HEK293 (cell line): ENCODE measurements around the gene VPS35L.
A peak's percentile ranks its signal among the peaks of the same experiment; 100 is the strongest.

ENCODE experiments used
- CTCF ChIA-PET: fragments of 350-600 bp; formaldehyde crosslinking; extraction: SDS; loops from one replicate; lab custom pipeline; 2021; ENCODE audit warnings: antibody characterized with exemption; lab: Yijun Ruan, JAX
- POLR2A ChIA-PET: fragments of 300-600 bp; formaldehyde crosslinking; extraction: SDS; loops from one replicate; lab custom pipeline; 2020; ENCODE audit warnings: antibody characterized with exemption, inconsistent platforms; lab: Yijun Ruan, JAX
- H3K27ac ChIP-seq: fragments of 200-500 bp; sonication (Bioruptor generic); 2 replicates; pipeline ENCODE4 v1.5.1; 2014; ENCODE audit warnings: low read depth, low read length, control low read depth, inconsistent platforms; ENCODE audit errors: extremely low read depth
- H3K36me3 ChIP-seq, 2 experiments: fragments of 200-500 bp in 1 of 2; sonication (Bioruptor generic) in 1 of 2; 1 replicate in 1 of 2; 2 replicates in 1 of 2; pipeline ENCODE4 v1.5.1; 2014 to 2017; ENCODE audit warnings: inconsistent platforms in 2 of 2, low read length in 2 of 2; ENCODE audit not compliant: control insufficient read depth in 2 of 2, insufficient read depth in 1 of 2
- H3K4me1 ChIP-seq: fragments of 200-500 bp; sonication (Bioruptor generic); 2 replicates; pipeline ENCODE4 v1.5.1; 2014; ENCODE audit warnings: mild to moderate bottlenecking, low read length, inconsistent platforms; ENCODE audit not compliant: control insufficient read depth, insufficient read depth
- H3K4me3 ChIP-seq: 2 replicates; pipeline ENCODE4 v1.5.1; 2011; ENCODE audit warnings: low read depth, mild to moderate bottlenecking, control low read depth, low read length, moderate library complexity
- H3K9me3 ChIP-seq: fragments of 200-500 bp; sonication (Bioruptor generic); 2 replicates; pipeline ENCODE4 v1.5.1; 2014; ENCODE audit warnings: low read depth, low read length, inconsistent platforms; ENCODE audit not compliant: control insufficient read depth, insufficient read depth
- FEZF1 ChIP-seq: fragments of 450-650 bp; formaldehyde crosslinking; IDR thresholded peaks from 2 replicates; pipeline ENCODE4 v1.5.1; 2016; ENCODE audit warnings: missing biosample characterization, missing genetic modification characterization
- ZBTB1 ChIP-seq: fragments of 450-650 bp; formaldehyde crosslinking; IDR thresholded peaks from 2 replicates; pipeline ENCODE4 v1.5.1; 2016; ENCODE audit warnings: missing biosample characterization, missing genetic modification characterization
- ZBTB48 ChIP-seq: fragments of 450-650 bp; formaldehyde crosslinking; IDR thresholded peaks from 2 replicates; pipeline ENCODE4 v1.5.1; 2016; ENCODE audit warnings: missing biosample characterization, missing genetic modification characterization
- ZNF10 ChIP-seq: fragments of 450-650 bp; formaldehyde crosslinking; IDR thresholded peaks from 2 replicates; pipeline ENCODE4 v1.5.1; 2017; ENCODE audit warnings: missing biosample characterization, missing genetic modification characterization
- ZNF146 ChIP-seq: fragments of 450-650 bp; formaldehyde crosslinking; IDR thresholded peaks from 2 replicates; pipeline ENCODE4 v1.5.1; 2016; ENCODE audit warnings: missing biosample characterization, missing genetic modification characterization
- ZNF202 ChIP-seq: fragments of 450-650 bp; formaldehyde crosslinking; IDR thresholded peaks from 2 replicates; pipeline ENCODE4 v1.5.1; 2016; ENCODE audit warnings: missing biosample characterization, missing genetic modification characterization, borderline replicate concordance
- ZNF391 ChIP-seq: fragments of 450-650 bp; formaldehyde crosslinking; IDR thresholded peaks from 2 replicates; pipeline ENCODE4 v1.5.1; 2016; ENCODE audit warnings: low read depth, missing biosample characterization, missing genetic modification characterization, borderline replicate concordance
- ZNF423 ChIP-seq: fragments of 450-650 bp; formaldehyde crosslinking; IDR thresholded peaks from 2 replicates; pipeline ENCODE4 v1.5.1; 2016; ENCODE audit warnings: missing biosample characterization, missing genetic modification characterization
- ZNF521 ChIP-seq: fragments of 450-650 bp; formaldehyde crosslinking; IDR thresholded peaks from 2 replicates; pipeline ENCODE4 v1.5.1; 2017; ENCODE audit warnings: missing biosample characterization, mild to moderate bottlenecking, missing genetic modification characterization
- ZNF555 ChIP-seq: fragments of 450-650 bp; formaldehyde crosslinking; conservative IDR thresholded peaks from 2 replicates; pipeline ENCODE4 v1.5.1; 2017; ENCODE audit warnings: missing biosample characterization, mild to moderate bottlenecking, missing genetic modification characterization, inconsistent platforms
- ZNF558 ChIP-seq: fragments of 450-650 bp; formaldehyde crosslinking; IDR thresholded peaks from 2 replicates; pipeline ENCODE4 v1.5.1; 2016; ENCODE audit warnings: missing biosample characterization, missing genetic modification characterization
- ZNF610 ChIP-seq: fragments of 450-650 bp; formaldehyde crosslinking; IDR thresholded peaks from 2 replicates; pipeline ENCODE4 v1.5.1; 2016; ENCODE audit warnings: missing biosample characterization, missing genetic modification characterization, borderline replicate concordance
- ZNF623 ChIP-seq: fragments of 450-650 bp; formaldehyde crosslinking; IDR thresholded peaks from 2 replicates; pipeline ENCODE4 v1.5.1; 2016; ENCODE audit warnings: missing biosample characterization, missing genetic modification characterization
- ZNF626 ChIP-seq: fragments of 450-650 bp; sonication (Bioruptor Pico); formaldehyde crosslinking; IDR thresholded peaks from 2 replicates; pipeline ENCODE4 v1.5.1; 2018; ENCODE audit warnings: missing biosample characterization, missing genetic modification characterization, inconsistent platforms
- ZNF660 ChIP-seq: fragments of 450-650 bp; IDR thresholded peaks from 2 replicates; pipeline ENCODE4 v1.5.1; 2018; ENCODE audit warnings: missing biosample characterization, mild to moderate bottlenecking, missing genetic modification characterization
- ZNF664 ChIP-seq: fragments of 450-650 bp; formaldehyde crosslinking; IDR thresholded peaks from 2 replicates; pipeline ENCODE4 v1.5.1; 2016; ENCODE audit warnings: missing biosample characterization, missing genetic modification characterization
- ZNF776 ChIP-seq: fragments of 450-650 bp; formaldehyde crosslinking; IDR thresholded peaks from 2 replicates; pipeline ENCODE4 v1.5.0; 2017; ENCODE audit warnings: missing biosample characterization, missing genetic modification characterization, borderline replicate concordance
- ZNF777 ChIP-seq: fragments of 450-650 bp; formaldehyde crosslinking; IDR thresholded peaks from 2 replicates; pipeline ENCODE4 v1.5.1; 2017; ENCODE audit warnings: missing biosample characterization, missing genetic modification characterization, borderline replicate concordance
- TF ChIP-seq, protein P1 (sequence below): fragments of 450-650 bp; formaldehyde crosslinking; IDR thresholded peaks from 2 replicates; pipeline ENCODE4 v1.5.1; 2016; ENCODE audit warnings: missing biosample characterization, missing genetic modification characterization
- TF ChIP-seq, protein P2 (sequence below): fragments of 450-650 bp; formaldehyde crosslinking; IDR thresholded peaks from 2 replicates; pipeline ENCODE4 v1.5.1; 2016; ENCODE audit warnings: missing biosample characterization, missing genetic modification characterization
- TF ChIP-seq, protein P3 (sequence below): fragments of 450-650 bp; formaldehyde crosslinking; conservative IDR thresholded peaks from 2 replicates; pipeline ENCODE4 v1.5.1; 2016; ENCODE audit warnings: low read depth, missing biosample characterization, missing genetic modification characterization
- TF ChIP-seq, protein P4 (sequence below): fragments of 450-650 bp; formaldehyde crosslinking; IDR thresholded peaks from 2 replicates; pipeline ENCODE4 v1.5.1; 2016; ENCODE audit warnings: missing biosample characterization, missing genetic modification characterization

The VPS35L gene

DNA sequence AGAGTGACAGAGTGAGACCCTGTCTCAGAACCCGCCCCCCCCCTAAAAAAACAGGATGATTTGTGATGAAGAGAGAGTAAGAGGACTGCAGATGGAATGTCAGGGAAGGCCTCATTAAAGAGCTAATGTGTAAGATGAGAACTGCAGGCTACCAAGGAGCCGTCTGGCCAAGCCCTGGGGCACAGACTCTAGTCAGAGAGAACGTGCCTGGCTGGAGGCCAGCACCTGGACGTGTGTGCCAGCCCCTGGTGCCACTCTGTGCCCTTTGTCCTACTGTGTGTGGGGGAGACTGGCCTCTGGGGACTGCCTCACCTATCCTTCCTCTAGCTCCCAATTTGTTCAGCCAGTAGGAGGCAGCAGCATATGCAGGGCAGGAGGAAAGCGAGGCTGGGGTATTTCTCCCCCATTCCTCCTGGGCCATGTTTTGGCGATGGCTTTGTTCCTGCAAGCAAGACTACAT, 125.4 kb downstream of the VPS35L start:
- ChIA-PET POLR2A (no interaction called here), CTCF (interaction anchor here (0.6 to 1.3 kb wide), 5 partner anchors 9 to 79 kb away, joined by 3 to 4 read pairs (median 4); no protein-coding TSS in a partner anchor)
- Histone ChIP-seq H3K9me3 (no peaks in the 10 kb centered on the region), H3K4me3 (no peak overlapping the region), H3K4me1 (no peaks in the 10 kb centered on the region), H3K27ac (no peak overlapping the region), H3K36me3 (peaks cover 12 to 30% of the 10 kb centered on the region in 2 experiments; a peak in 2 of 3 replicates)
- TF ChIP-seq ZNF626 (tag by site-specific recombination): no peak
- TF ChIP-seq ZNF555: no peak

DNA sequence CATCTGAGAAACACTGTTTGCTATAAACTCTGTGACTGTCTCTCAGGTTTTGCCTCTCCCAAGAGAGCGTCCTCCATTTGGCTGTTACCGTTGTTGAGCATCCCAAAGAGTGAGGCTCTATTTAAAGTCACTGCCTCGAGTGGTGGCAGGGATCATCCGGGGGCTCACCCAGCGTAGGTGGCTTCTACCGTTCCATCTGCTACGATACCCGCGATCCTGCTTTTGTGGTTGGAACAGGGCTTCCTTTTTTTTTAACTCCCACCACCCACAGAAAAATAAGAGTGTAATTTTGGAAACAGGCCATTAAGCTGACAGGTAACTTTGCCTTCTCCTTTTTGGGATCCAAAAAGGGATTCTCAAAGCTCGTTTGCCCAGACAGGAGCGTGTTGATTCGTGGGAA, 126.1 kb downstream of the VPS35L start:
- ChIA-PET CTCF (interaction anchor here (1.0 to 1.3 kb wide), 2 partner anchors 10 to 80 kb away, joined by 4 read pairs; no protein-coding TSS in a partner anchor), POLR2A (no interaction called here)
- H3K27ac ChIP-seq: no peak overlapping the region
- no peak for TF ChIP-seq ZNF391 (tag by site-specific recombination)
- TF ChIP-seq, protein P1, sequence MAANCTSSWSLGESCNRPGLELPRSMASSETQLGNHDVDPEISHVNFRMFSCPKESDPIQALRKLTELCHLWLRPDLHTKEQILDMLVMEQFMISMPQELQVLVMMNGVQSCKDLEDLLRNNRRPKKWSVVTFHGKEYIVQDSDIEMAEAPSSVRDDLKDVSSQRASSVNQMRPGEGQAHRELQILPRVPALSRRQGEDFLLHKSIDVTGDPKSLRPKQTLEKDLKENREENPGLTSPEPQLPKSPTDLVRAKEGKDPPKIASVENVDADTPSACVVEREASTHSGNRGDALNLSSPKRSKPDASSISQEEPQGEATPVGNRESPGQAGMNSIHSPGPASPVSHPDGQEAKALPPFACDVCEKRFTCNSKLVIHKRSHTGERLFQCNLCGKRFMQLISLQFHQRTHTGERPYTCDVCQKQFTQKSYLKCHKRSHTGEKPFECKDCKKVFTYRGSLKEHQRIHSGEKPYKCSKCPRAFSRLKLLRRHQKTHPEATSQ (tag by site-specific recombination): no peak
- no peak for TF ChIP-seq ZNF202 (tag by site-specific recombination)
- no peak for TF ChIP-seq ZNF777 (tag by site-specific recombination)
- no peak for TF ChIP-seq ZBTB48
- no peak for TF ChIP-seq ZNF776
- TF ChIP-seq, protein P2, sequence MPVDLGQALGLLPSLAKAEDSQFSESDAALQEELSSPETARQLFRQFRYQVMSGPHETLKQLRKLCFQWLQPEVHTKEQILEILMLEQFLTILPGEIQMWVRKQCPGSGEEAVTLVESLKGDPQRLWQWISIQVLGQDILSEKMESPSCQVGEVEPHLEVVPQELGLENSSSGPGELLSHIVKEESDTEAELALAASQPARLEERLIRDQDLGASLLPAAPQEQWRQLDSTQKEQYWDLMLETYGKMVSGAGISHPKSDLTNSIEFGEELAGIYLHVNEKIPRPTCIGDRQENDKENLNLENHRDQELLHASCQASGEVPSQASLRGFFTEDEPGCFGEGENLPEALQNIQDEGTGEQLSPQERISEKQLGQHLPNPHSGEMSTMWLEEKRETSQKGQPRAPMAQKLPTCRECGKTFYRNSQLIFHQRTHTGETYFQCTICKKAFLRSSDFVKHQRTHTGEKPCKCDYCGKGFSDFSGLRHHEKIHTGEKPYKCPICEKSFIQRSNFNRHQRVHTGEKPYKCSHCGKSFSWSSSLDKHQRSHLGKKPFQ (tag by site-specific recombination): no peak
- TF ChIP-seq ZNF10: no peak
- TF ChIP-seq ZNF664 (tag by site-specific recombination): no peak
- TF ChIP-seq ZNF623 (tag by site-specific recombination): no peak
- TF ChIP-seq ZNF423 (tag by site-specific recombination): no peak
- peaks cover 12 to 30% of the 10 kb centered on the region in 2 experiments; a peak in 2 of 3 replicates for H3K36me3 ChIP-seq
- H3K9me3 ChIP-seq: no peaks in the 10 kb centered on the region
- H3K4me3 ChIP-seq: no peak overlapping the region
- H3K4me1 ChIP-seq: no peaks in the 10 kb centered on the region

DNA sequence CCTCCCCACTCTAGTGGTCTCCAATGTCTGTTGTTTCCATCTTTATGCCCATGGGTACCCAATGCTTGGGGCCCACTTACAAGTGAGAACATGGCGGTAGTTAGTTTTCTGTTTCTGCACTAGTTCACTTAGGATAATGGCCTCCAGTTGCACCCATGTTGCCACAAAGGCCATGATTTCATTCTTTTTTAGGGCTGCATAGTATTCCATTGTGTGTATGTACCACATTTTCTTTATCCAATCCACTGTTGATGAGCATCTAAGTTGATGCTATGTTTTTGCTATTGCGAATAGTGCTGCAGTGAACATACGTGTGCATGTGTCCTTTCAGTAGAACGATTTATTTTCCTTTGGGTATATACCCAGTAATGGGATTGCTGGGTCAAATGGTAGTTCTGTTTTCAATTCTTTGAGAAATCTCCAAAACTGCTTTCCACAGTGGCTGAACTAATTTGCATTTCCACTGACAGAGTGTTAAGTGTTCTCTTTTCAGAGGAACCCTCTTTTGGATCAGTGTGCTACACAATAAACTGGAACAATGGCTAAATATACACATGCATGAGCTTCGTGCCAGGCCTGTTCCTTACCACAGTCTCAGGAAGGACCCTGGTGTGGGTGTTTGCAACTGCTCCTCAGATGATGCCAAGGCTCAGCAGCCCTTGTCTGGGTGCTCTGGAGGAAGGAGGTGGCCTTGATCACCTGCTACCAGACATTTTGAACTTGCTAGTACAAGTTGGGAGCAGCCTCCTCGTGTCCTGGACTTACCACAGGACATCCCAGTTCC, 128.1 kb downstream of the VPS35L start:
- H3K9me3 ChIP-seq: no peaks in the 10 kb centered on the region
- no peaks in the 10 kb centered on the region for H3K4me1 ChIP-seq
- H3K27ac ChIP-seq: no peak overlapping the region
- ChIA-PET CTCF (interaction anchor here (0.6 kb wide), 1 partner anchor 69 kb away, joined by 3 read pairs; no protein-coding TSS in a partner anchor), POLR2A (no interaction called here)
- H3K36me3 ChIP-seq: peaks cover 12 to 34% of the 10 kb centered on the region in 2 experiments; a peak in 2 of 3 replicates
- no peak overlapping the region for H3K4me3 ChIP-seq
- TF ChIP-seq ZNF146 (tag by site-specific recombination): peak; percentile 97
- no peak for TF ChIP-seq ZNF521 (tag by site-specific recombination)
- TF ChIP-seq, protein P3, sequence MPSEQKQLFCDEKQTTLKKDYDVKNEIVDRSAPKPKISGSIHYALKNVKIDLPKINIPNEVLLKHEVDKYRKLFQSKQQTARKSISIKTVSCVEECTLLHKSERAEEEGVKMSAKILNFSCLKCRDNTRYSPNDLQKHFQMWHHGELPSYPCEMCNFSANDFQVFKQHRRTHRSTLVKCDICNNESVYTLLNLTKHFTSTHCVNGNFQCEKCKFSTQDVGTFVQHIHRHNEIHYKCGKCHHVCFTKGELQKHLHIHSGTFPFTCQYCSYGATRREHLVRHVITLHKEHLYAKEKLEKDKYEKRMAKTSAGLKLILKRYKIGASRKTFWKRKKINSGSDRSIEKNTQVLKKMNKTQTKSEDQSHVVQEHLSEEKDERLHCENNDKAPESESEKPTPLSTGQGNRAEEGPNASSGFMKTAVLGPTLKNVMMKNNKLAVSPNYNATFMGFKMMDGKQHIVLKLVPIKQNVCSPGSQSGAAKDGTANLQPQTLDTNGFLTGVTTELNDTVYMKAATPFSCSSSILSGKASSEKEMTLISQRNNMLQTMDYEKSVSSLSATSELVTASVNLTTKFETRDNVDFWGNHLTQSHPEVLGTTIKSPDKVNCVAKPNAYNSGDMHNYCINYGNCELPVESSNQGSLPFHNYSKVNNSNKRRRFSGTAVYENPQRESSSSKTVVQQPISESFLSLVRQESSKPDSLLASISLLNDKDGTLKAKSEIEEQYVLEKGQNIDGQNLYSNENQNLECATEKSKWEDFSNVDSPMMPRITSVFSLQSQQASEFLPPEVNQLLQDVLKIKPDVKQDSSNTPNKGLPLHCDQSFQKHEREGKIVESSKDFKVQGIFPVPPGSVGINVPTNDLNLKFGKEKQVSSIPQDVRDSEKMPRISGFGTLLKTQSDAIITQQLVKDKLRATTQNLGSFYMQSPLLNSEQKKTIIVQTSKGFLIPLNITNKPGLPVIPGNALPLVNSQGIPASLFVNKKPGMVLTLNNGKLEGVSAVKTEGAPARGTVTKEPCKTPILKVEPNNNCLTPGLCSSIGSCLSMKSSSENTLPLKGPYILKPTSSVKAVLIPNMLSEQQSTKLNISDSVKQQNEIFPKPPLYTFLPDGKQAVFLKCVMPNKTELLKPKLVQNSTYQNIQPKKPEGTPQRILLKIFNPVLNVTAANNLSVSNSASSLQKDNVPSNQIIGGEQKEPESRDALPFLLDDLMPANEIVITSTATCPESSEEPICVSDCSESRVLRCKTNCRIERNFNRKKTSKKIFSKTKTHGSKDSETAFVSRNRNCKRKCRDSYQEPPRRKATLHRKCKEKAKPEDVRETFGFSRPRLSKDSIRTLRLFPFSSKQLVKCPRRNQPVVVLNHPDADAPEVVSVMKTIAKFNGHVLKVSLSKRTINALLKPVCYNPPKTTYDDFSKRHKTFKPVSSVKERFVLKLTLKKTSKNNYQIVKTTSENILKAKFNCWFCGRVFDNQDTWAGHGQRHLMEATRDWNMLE (tag by site-specific recombination): no peak
- no peak for TF ChIP-seq ZNF660 (tag by site-specific recombination)
- TF ChIP-seq ZNF558 (tag by site-specific recombination): no peak
- TF ChIP-seq ZBTB1 (tag by site-specific recombination): no peak
- no peak for TF ChIP-seq FEZF1 (tag by site-specific recombination)
- TF ChIP-seq, protein P4, sequence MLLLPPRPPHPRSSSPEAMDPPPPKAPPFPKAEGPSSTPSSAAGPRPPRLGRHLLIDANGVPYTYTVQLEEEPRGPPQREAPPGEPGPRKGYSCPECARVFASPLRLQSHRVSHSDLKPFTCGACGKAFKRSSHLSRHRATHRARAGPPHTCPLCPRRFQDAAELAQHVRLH (tag by site-specific recombination): 0 out of 2 replicates have a peak, but pooled peaks have one; percentile 43
- no peak for TF ChIP-seq ZNF610
